VCaP (cell line): Measurements from ENCODE around the gene PTTG1.

Source experiments
- H3K27ac ChIP-seq: fragments of 450-650 bp; 2 replicates; pipeline ENCODE4 v1.5.1; 2017
- CTCF ChIP-seq: fragments of 450-650 bp; conservative IDR thresholded peaks from 2 replicates; pipeline ENCODE4 v1.5.1; 2017; ENCODE audit warnings: mild to moderate bottlenecking, moderate library complexity

The PTTG1 gene

GRCh38 chr5:160437271-160437670, 15.6 kb downstream of the PTTG1 start:
- H3K27ac ChIP-seq = no peak overlapping the region
- TF ChIP-seq CTCF = no peak

- no peak overlapping the region for H3K27ac ChIP-seq
- TF ChIP-seq CTCF = peak; percentile 71
Observed at GRCh38 chr5:160438316-160439204, 16.9 kb downstream of the PTTG1 start.

DNA sequence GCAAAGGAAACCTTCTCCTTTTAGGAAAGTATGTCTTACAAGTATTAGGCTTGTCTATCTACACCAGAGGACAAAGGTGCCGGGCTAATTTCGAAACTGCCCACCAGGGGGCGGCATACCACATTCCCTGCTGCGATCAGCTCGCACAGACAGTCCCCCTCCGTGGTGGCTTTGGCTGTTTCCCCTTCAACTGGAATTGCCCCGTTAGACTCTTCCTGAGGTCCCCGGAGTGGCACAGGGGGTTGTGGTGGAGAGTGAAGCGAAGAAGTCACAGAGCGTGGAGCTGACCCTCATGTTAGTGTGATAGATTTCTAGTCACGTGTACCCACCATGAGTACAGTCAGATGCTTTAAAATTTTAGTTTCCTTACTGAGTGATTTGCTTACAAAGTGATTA, 17.5 kb downstream of the PTTG1 start:
- TF ChIP-seq CTCF = peak; percentile 82
- H3K27ac ChIP-seq = no peak overlapping the region

GRCh38 chr5:160441311-160441781, 19.7 kb downstream of the PTTG1 start:
- H3K27ac ChIP-seq = no peak overlapping the region
- TF ChIP-seq CTCF = no peak

GRCh38 chr5:160442824-160443431, 21.3 kb downstream of the PTTG1 start:
- H3K27ac ChIP-seq = no peak overlapping the region
- no peak for TF ChIP-seq CTCF

DNA sequence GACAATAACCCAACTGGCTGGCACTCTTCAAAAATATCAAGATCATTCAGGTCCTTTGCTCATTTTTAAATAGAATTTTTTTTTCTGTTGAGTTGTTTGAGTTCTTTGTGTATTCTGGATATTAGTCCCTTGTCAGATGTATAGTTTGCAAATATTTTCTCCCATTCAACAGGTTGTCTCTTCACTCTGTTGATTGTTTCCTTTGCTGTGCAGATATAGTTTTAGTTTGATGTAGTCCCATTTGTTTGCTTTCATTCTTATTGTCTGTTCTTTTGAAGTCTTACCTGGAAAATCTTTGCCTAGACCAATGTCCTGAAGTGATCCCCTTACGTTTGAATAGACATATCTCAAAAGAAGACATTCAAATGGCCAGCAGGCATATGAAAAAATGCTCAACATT, 22.8 kb downstream of the PTTG1 start:
- no peak for TF ChIP-seq CTCF
- H3K27ac ChIP-seq = no peak overlapping the region

DNA sequence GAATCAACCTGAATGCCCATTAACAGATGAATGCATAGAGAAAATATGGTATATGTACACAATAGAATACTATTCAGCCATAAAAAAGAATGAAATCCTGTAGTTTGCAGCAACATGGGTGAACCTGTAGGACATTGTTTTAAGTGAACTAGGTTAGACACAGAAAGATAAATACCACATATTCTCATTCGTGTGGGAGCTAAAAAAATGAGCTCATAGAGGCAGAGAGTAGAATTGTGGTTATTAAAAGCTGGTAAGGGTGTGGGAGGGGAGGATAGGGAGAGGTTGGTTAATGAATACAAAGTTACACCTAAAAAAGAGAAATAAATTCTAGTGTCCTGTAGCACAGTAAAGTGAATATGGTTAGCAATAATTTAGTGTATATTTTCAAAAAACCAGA, 23.5 kb downstream of the PTTG1 start:
- no peak overlapping the region for H3K27ac ChIP-seq
- no peak for TF ChIP-seq CTCF
